Measurements from ENCODE around the gene HTRA3. TPM values are rescaled to one million over a fixed set of nuclear protein-coding genes. Genes with fewer than 3 reads are reported as not detected.
"Not testable (repeated sequence)": the region's sequence is repeated elsewhere in the genome, so short reads cannot be mapped to it uniquely, and the experiment has no call there.

The HTRA3 gene
- total RNA-seq, 2 donors from 2014 or later: not detected

DNA sequence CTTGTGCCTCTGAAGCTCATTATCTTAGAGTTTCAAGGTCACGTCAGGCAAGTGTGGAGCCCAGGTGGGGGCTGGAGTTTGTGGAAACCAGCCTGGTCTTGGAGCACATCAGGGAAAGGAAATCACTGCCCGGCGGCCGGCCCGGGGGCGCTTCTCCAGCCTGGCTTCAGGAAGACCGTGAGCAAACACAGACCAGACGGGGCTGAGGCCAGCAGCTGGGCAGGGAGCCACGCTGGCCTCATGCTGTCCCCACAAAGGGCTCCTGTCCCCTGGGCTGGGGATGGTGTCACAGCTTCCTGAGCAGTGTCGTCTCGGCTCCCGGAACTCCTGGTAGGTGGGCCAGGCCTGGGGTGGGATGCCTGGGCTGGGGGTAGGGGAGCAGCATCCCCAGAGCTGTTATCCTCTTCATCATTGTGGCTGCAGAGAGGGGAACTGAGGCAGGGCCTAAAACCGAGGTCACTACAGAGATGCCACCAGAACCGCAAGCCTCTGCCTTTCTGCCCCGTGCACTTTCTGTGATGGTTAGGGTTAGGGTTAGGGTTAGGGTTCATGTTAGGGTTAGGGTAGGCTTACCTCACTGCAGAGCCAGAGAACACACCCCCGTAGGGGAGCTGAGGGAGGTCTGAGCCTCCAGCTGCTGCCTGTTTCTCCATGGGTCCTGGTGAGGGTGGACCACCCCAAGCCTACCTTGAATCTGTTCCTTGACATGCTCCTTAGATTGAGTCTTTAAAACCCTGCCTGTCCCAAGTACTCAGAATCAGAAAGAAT lies 77.5 kb downstream of the HTRA3 start:
- ATAC-seq (replicated peaks in 1 of 2) (no peak), DNase-seq (no peak)
- Mint-ChIP-seq H3K4me3 (no peak overlapping the region), H3K4me1 (ENCODE audit: low read depth) (no peaks in the 10 kb centered on the region), H3K27ac (no peak overlapping the region), H3K9me3 (no peaks in the 10 kb centered on the region), H3K27me3 (ENCODE audit: low read depth) (no peaks in the 10 kb centered on the region), H3K36me3 (ENCODE audit: insufficient read depth in 2 of 2) (no peaks in the 10 kb centered on the region)

DNA sequence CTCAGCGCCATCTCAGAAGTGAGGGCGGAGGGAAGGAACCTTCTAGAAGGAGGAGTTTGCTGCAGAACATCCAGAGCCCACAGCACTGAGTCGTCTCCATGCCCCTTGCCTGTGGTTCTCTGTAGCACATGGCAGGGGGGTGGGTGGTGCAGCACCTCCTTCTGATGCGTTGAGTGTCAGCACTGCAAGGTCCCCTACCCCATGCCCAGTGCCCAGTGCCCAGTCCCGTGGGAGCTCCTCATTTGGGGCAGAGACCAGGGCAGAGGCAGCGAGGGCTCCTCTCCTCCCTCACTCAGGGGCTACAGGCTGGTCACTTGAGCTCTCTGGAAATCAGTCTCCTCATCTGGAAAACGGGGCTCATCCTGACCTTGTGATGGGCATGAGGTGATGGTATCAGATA lies 78.1 kb downstream of the HTRA3 start:
- no peak for ATAC-seq (replicated peaks in 1 of 2)
- Mint-ChIP-seq H3K9me3 (no peaks in the 10 kb centered on the region), H3K4me3 (no peak overlapping the region), H3K4me1 (ENCODE audit: low read depth) (no peaks in the 10 kb centered on the region), H3K27me3 (ENCODE audit: low read depth) (no peaks in the 10 kb centered on the region), H3K27ac (no peak overlapping the region), H3K36me3 (ENCODE audit: insufficient read depth in 2 of 2) (no peaks in the 10 kb centered on the region)
- DNase-seq: no peak

DNA sequence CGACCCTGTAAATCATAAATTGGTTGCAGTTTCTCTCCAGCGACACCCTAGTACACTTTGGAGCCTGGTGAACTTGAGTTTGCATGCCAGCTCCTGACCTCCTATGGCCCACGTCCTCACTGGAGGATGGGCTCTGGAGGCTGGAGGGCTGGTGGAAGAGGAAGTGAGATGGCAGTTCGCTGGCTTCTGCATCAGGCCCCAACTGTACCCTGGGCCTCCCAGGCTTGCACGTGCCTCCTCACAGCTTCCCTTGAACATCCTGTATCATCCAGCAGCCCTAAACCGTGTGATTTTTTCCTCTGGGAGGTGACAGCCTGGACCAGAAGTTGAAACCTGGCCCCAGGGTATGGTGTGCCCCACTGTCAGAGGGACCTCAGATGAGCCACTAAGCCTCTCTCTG lies 78.5 kb downstream of the HTRA3 start:
- no peak for DNase-seq
- no peak for ATAC-seq (replicated peaks in 1 of 2)
- Mint-ChIP-seq H3K27me3 (ENCODE audit: low read depth) (no peaks in the 10 kb centered on the region), H3K4me3 (no peak overlapping the region), H3K9me3 (no peaks in the 10 kb centered on the region), H3K36me3 (ENCODE audit: insufficient read depth in 2 of 2) (no peaks in the 10 kb centered on the region), H3K27ac (no peak overlapping the region), H3K4me1 (ENCODE audit: low read depth) (no peaks in the 10 kb centered on the region)

DNA sequence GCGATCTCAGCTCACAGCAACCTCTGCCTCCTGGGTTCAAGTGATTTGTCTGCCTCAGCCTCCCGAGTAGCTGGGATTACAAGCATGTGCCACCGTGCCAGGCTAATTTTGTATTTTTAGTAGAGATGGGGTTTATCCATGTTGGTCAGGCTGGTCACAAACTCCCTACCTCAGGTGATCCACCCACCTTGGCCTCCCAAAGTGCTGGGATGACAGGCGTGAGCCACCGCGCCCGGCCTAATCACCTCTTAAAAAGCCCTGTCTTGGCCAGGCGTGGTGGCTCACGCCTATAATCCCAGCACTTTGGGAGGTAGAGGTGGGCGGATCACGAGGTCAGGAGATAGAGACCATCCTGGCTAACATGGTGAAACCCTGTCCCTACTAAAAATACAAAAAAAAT lies 79.7 kb downstream of the HTRA3 start:
- ATAC-seq (replicated peaks in 1 of 2); H3K4me3 Mint-ChIP-seq; DNase-seq; H3K27me3 Mint-ChIP-seq (ENCODE audit: low read depth); H3K36me3 Mint-ChIP-seq (ENCODE audit: insufficient read depth in 2 of 2); H3K9me3 Mint-ChIP-seq; H3K4me1 Mint-ChIP-seq (ENCODE audit: low read depth); H3K27ac Mint-ChIP-seq: not testable (repeated sequence)

DNA sequence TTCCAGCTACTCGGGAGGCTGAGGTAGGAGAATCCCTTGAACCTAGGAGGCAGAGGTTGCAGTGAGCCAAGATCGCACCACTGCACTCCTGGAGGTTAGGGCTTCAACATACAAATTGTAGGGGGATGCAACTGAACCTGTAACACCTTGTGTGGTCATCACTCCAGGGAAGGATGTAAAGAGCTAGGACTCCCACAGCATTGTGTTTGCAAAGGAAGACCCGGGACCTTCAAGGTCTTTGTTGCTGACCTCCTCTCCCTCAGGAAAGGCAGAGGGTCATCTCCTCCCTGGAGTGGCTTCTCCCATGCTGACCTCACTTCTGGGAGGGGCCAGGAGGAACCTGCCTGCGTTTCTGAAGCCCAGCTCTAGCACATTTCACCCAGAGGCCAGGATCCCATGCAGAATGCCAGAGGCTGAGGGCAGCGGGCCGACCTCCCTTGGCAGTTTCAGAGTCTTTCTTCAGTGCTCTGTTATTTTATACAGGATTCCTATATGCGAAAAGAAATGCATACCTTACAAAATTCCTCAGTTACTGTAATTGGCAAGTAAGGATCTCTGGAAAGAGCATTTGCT lies 80.2 kb downstream of the HTRA3 start:
- DNase-seq (no peak), ATAC-seq (replicated peaks in 1 of 2) (no peak)
- Mint-ChIP-seq H3K4me3 (no peak overlapping the region), H3K27me3 (ENCODE audit: low read depth) (peaks cover 7% of the 10 kb centered on the region), H3K4me1 (ENCODE audit: low read depth) (no peaks in the 10 kb centered on the region), H3K27ac (no peak overlapping the region), H3K36me3 (ENCODE audit: insufficient read depth in 2 of 2) (no peaks in the 10 kb centered on the region), H3K9me3 (no peaks in the 10 kb centered on the region)

DNA sequence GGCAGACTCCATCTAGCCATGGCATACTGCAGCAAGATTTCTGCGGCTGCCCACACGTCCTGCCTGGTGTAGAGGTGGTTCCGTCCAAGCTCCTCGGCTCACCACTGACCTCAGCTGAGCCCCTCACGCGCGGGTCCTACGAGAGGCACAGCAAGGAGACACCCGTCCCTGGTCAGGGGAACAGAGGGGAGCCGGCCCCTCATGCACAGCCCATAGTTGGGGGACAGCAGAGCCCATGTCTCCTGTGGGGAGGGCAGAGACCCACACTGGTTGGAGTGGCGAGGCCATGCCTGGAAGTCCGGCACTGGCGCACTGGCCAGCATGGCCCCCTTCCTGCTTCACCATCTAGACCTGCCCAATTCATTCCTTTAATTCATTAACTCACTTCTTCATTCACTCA lies 80.8 kb downstream of the HTRA3 start:
- no peak for ATAC-seq (replicated peaks in 1 of 2)
- no peak for DNase-seq
- Mint-ChIP-seq H3K27ac (no peak overlapping the region), H3K36me3 (ENCODE audit: insufficient read depth in 2 of 2) (no peaks in the 10 kb centered on the region), H3K9me3 (no peaks in the 10 kb centered on the region), H3K27me3 (ENCODE audit: low read depth) (peaks cover 8% of the 10 kb centered on the region), H3K4me3 (no peak overlapping the region), H3K4me1 (ENCODE audit: low read depth) (no peaks in the 10 kb centered on the region)

DNA sequence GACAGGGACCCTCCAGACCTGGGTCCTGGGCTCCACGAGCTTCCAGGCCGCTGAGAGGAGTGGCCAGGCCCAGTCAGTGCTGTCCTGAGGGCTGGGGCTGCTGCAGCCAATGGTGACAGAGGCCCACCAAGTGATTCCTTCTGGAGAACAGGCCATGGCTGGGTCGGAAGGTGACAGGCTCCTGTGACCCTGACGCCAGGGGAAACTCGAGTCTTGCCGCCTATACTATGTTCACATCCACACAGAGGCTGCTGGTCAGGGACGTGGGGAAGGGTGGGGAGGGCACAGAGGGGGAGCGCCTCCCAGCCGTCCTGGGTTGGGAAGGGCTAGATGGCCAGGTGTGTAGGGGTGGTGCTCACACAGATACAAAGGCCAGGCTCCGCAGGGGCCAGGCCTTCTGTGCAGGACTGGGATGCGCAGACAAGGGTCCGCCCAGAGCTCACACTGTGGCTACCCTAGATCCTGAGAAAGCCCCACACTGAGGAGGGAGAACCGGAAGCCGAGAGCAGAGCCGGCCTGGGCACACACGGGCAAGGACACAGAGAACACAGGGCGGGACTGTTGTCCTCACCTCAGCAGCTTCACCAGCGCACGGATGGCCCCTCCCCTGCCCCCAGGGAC lies 81.4 kb downstream of the HTRA3 start:
- no peaks in the 10 kb centered on the region for H3K9me3 Mint-ChIP-seq
- no peak overlapping the region for H3K4me3 Mint-ChIP-seq
- no peaks in the 10 kb centered on the region for H3K36me3 Mint-ChIP-seq (ENCODE audit: insufficient read depth in 2 of 2)
- no peak overlapping the region for H3K27ac Mint-ChIP-seq
- DNase-seq (no peak), ATAC-seq (replicated peaks in 1 of 2) (no peak)
- peaks cover 8% of the 10 kb centered on the region for H3K27me3 Mint-ChIP-seq (ENCODE audit: low read depth)
- H3K4me1 Mint-ChIP-seq (ENCODE audit: low read depth): no peaks in the 10 kb centered on the region

DNA sequence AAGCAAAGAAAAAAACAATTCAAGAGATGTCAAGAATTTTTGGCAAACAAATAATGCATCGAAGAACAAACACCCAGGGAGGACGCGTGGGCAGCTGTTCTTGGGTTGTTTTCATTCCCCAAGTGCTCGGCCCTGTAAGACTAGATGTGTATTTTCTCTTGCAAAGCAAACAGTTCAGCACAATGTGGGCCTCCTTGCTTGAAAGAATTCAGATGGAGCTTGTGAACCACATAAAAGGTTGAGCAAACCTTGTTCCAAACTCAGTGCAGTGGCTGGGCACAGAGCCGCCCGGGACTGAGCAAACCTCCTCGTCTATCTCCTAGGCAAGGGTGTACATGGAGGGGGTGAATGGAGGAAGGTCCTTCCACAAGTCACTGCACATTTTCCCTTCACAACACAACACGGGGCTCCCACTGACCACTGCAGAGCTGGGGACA lies 82.4 kb downstream of the HTRA3 start:
- no peak overlapping the region for H3K27ac Mint-ChIP-seq
- H3K9me3 Mint-ChIP-seq: no peaks in the 10 kb centered on the region
- no peaks in the 10 kb centered on the region for H3K36me3 Mint-ChIP-seq (ENCODE audit: insufficient read depth in 2 of 2)
- no peak overlapping the region for H3K4me3 Mint-ChIP-seq
- H3K4me1 Mint-ChIP-seq (ENCODE audit: low read depth): no peaks in the 10 kb centered on the region
- no peak for DNase-seq
- H3K27me3 Mint-ChIP-seq (ENCODE audit: low read depth): peaks cover 8% of the 10 kb centered on the region
- ATAC-seq (replicated peaks in 1 of 2): no peak

DNA sequence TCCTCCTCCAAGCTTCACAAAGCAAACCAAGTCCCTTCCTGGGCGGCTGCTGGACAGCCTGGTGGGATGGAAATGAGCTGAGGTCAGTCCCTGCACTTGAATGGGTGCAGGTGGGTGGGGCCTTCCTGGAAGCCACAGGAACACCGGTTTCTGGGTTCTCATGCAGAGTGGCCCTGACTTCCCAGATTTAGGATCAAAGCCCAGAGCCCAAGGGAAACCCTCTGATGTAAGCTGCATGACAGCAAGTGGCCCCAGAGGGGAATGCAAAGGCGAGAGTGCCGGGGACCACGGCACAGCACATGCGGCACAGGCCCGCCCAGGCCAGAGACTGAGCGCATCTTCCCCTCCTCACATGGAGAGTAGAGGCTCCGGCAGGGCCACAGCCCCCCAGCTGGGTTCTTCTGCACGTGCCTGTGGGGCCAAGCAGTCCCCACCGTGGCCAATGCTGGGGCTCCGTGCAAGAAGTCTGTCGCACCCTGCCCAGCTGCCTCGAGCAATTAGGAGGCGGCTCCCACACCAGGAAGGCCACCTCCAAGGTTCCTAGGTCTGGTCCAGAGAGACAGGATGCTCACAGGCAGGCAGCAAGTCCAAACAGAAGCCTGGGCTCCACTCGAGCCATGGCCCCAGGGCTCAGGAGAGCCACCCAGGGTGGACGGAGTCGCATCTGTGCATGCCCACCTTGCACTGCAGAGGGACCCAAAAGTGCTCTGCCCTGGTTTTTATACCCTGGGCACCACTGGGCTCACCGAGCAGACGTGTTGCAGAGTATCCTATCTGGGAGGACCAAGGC lies 83.0 kb downstream of the HTRA3 start:
- Mint-ChIP-seq H3K9me3 (no peaks in the 10 kb centered on the region), H3K27ac (no peak overlapping the region), H3K4me3 (no peak overlapping the region), H3K36me3 (ENCODE audit: insufficient read depth in 2 of 2) (no peaks in the 10 kb centered on the region), H3K27me3 (ENCODE audit: low read depth) (peaks cover 8% of the 10 kb centered on the region), H3K4me1 (ENCODE audit: low read depth) (no peaks in the 10 kb centered on the region)
- DNase-seq: no peak
- ATAC-seq (replicated peaks in 1 of 2): no peak

DNA sequence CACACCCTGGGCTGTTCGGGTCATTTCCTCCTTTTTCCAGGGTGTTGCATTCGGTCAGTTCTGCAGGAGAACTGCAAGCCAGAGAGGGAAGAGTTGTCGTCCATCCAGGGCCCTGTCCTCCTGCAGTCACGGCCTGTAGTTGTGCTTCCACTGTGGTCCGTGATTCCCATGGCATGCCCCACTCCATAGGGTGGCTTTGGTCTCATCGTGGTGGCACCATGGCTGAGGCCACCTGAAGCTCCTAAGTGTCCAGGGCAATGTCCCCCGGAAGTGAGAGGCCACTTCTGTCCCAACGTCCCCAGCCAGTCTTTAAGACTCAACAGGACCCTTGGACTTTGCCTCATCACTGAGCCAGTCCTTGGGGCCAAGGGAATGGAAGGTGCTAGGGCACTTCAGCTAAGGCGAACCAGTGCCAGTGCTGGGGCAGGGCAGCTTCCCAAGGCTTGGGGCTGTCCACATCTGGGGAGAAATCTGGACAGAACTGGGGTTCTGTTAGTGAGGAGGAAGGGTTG lies 83.7 kb downstream of the HTRA3 start:
- no peaks in the 10 kb centered on the region for H3K9me3 Mint-ChIP-seq
- no peak overlapping the region for H3K4me3 Mint-ChIP-seq
- no peaks in the 10 kb centered on the region for H3K36me3 Mint-ChIP-seq (ENCODE audit: insufficient read depth in 2 of 2)
- H3K27me3 Mint-ChIP-seq (ENCODE audit: low read depth): peaks cover 8% of the 10 kb centered on the region
- H3K27ac Mint-ChIP-seq: no peak overlapping the region
- no peaks in the 10 kb centered on the region for H3K4me1 Mint-ChIP-seq (ENCODE audit: low read depth)
- no peak for DNase-seq
- ATAC-seq (replicated peaks in 1 of 2): no peak

DNA sequence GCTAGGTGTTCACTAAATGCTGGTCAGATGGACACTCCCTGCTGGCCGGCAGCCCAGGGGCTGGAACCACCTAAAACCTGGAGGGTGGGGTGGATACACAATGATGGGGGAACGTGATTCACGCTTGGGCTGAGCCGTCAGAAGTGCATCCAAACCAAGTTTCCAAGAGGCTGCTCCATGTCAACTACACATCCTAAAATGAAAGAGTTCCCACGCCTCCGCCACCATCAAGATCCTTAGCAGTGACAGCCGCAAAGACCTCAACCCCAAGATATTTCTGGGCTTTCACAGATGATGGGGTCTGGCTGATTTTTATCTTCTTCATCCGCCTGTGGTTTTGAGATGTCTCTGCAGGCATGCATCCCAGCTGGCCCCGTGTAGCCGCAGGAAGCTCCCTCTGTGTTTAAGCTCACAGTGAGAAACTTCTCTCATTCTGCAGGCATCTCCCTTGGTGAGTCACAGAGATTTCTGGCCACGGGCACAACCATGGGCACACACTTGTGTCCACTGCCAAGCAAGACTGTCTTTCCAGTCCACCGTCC lies 84.4 kb downstream of the HTRA3 start:
- H3K27ac Mint-ChIP-seq: no peak overlapping the region
- peaks cover 8% of the 10 kb centered on the region for H3K27me3 Mint-ChIP-seq (ENCODE audit: low read depth)
- ATAC-seq (replicated peaks in 1 of 2) (no peak), DNase-seq (no peak)
- H3K36me3 Mint-ChIP-seq (ENCODE audit: insufficient read depth in 2 of 2): no peaks in the 10 kb centered on the region
- H3K9me3 Mint-ChIP-seq: no peaks in the 10 kb centered on the region
- H3K4me1 Mint-ChIP-seq (ENCODE audit: low read depth): no peaks in the 10 kb centered on the region
- H3K4me3 Mint-ChIP-seq: no peak overlapping the region

DNA sequence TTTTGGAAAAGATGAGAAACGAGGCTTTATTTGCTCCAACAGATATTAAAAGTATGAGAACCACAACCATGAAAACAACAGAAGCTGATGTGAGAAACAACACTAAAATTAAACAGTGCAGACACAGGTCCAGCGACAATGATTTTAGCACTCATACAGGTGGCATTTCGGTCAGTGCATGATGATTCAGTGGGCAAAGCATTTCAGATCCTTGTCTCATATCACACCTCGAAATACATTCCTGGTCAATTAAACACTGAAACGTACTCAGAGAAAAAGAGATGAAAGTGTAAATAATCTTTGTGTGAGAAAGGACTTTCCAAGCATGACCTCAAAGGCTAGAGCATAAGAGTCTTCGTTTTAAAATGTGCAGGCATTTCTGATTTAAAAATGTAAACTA lies 85.8 kb downstream of the HTRA3 start:
- ATAC-seq (replicated peaks in 1 of 2): no peak
- H3K27ac Mint-ChIP-seq: no peak overlapping the region
- peaks cover 8% of the 10 kb centered on the region for H3K27me3 Mint-ChIP-seq (ENCODE audit: low read depth)
- H3K4me3 Mint-ChIP-seq: no peak overlapping the region
- H3K9me3 Mint-ChIP-seq: no peaks in the 10 kb centered on the region
- H3K4me1 Mint-ChIP-seq (ENCODE audit: low read depth): no peaks in the 10 kb centered on the region
- DNase-seq: no peak
- H3K36me3 Mint-ChIP-seq (ENCODE audit: insufficient read depth in 2 of 2): no peaks in the 10 kb centered on the region
